HG03064 (cell line): ENCODE results near the gene CAP1.
"Not testable (repeated sequence)": the region's sequence is repeated elsewhere in the genome, so short reads cannot be mapped to it uniquely, and the experiment has no call there.

Experiments
- ATAC-seq: cut with Tn5 transposase; IDR thresholded peaks from one replicate; pipeline ENCODE4 v1.9.1; 2021; ENCODE audit warnings: low read depth; ENCODE audit not compliant: unreplicated experiment

Gene CAP1

GRCh38 chr1:40057310-40058030 is 16.9 kb downstream of the CAP1 start:
- no peak for ATAC-seq

GRCh38 chr1:40058097-40058452 is 17.5 kb downstream of the CAP1 start:
- ATAC-seq = no peak

- no peak for ATAC-seq
Observed at GRCh38 chr1:40058453-40059337, 18.2 kb downstream of the CAP1 start.

GRCh38 chr1:40059338-40059959 is 18.9 kb downstream of the CAP1 start:
- ATAC-seq = no peak

- no peak for ATAC-seq
Observed at GRCh38 chr1:40059960-40060750, 19.6 kb downstream of the CAP1 start.

GRCh38 chr1:40064797-40065499 is 24.4 kb downstream of the CAP1 start:
- peak; percentile 88 for ATAC-seq

- no peak for ATAC-seq
Observed at GRCh38 chr1:40067023-40067422, 26.5 kb downstream of the CAP1 start.

- no peak for ATAC-seq
Observed at GRCh38 chr1:40067851-40068250, 27.3 kb downstream of the CAP1 start.

GRCh38 chr1:40072142-40072541 is 31.6 kb downstream of the CAP1 start:
- no peak for ATAC-seq

GRCh38 chr1:40073062-40073461 is 32.5 kb downstream of the CAP1 start:
- ATAC-seq = no peak

- ATAC-seq = no peak
Observed at GRCh38 chr1:40075266-40075665, 34.7 kb downstream of the CAP1 start.

- ATAC-seq = no peak
Observed at GRCh38 chr1:40076895-40077312, 36.4 kb downstream of the CAP1 start.

GRCh38 chr1:40078512-40079333 is 38.2 kb downstream of the CAP1 start:
- no peak for ATAC-seq

GRCh38 chr1:40079774-40080400 is 39.4 kb downstream of the CAP1 start:
- ATAC-seq = no peak

- no peak for ATAC-seq
Observed at GRCh38 chr1:40081871-40082270, 41.3 kb downstream of the CAP1 start.

- ATAC-seq = not testable (repeated sequence)
Observed at GRCh38 chr1:40084750-40085149, 44.2 kb downstream of the CAP1 start.

- ATAC-seq = no peak
Observed at GRCh38 chr1:40090652-40091355, 50.3 kb downstream of the CAP1 start.

GRCh38 chr1:40092241-40092640 is 51.7 kb downstream of the CAP1 start:
- ATAC-seq = no peak
